H1 (cell line): ENCODE measurements around the gene TMEM255A. TPM values are rescaled to one million over a fixed set of nuclear protein-coding genes. Genes with fewer than 3 reads are reported as not detected.

Experiments used
- CTCF ChIA-PET: fragments of 300-600 bp; sonication (Branson Sonifier 250); formaldehyde crosslinking; loops from one replicate; lab custom pipeline; 2021; ENCODE audit not compliant: partially characterized antibody; lab: Charles Lee
- POLR2A ChIA-PET: fragments of 300-600 bp; sonication (Branson Sonifier 250); formaldehyde crosslinking; loops from one replicate; lab custom pipeline; 2021; ENCODE audit warnings: inconsistent platforms; ENCODE audit not compliant: partially characterized antibody; lab: Charles Lee
- DNase-seq, 2 experiments: peaks; one replicate each; pipeline versions ENCODE4 v3.0.0 to v3.0.0-alpha.2; 2010 to 2022; ENCODE audit warnings: low spot score in 2 of 2, low read depth in 1 of 2, mixed read lengths in 1 of 2
- FAIRE-seq: peaks from 2 replicates; lab custom pipeline; 2011; peaks lifted over from hg19 to GRCh38; lab: Jason Lieb, UNC
- H2AFZ ChIP-seq: 2 replicates; pipeline ENCODE4 v1.8.1; 2012; ENCODE audit warnings: low read length, inconsistent platforms
- H2AK5ac ChIP-seq: 2 replicates; pipeline ENCODE4 v1.6.1; 2013; ENCODE audit warnings: low read depth, low read length
- H2BK120ac ChIP-seq: replicated peaks from 2 replicates; pipeline ENCODE3; 2013; ENCODE audit warnings: low read depth, low read length, inconsistent platforms
- H2BK12ac ChIP-seq: 2 replicates; pipeline ENCODE4 v1.6.1; 2013; ENCODE audit warnings: low read depth, low read length
- H2BK15ac ChIP-seq: 2 replicates; pipeline ENCODE4 v1.6.1; 2013; ENCODE audit warnings: low read length
- H2BK20ac ChIP-seq: 2 replicates; pipeline ENCODE4 v1.6.1; 2013; ENCODE audit warnings: low read length
- H2BK5ac ChIP-seq: 2 replicates; pipeline ENCODE4 v1.6.1; 2013; ENCODE audit warnings: low read depth, low read length
- H3K14ac ChIP-seq: 2 replicates; pipeline ENCODE4 v1.6.1; 2013; ENCODE audit warnings: inconsistent platforms; ENCODE audit not compliant: insufficient read length
- H3K18ac ChIP-seq: 2 replicates; pipeline ENCODE4 v1.6.1; 2013; ENCODE audit warnings: low read length; ENCODE audit errors: extremely low read depth
- H3K23ac ChIP-seq: 2 replicates; pipeline ENCODE4 v1.6.1; 2013; ENCODE audit warnings: inconsistent platforms; ENCODE audit not compliant: insufficient read length
- H3K23me2 ChIP-seq: 2 replicates; pipeline ENCODE4 v1.6.1; 2013; ENCODE audit warnings: low read depth, low read length
- H3K27ac ChIP-seq: 2 replicates; pipeline ENCODE4 v1.6.1; 2011; ENCODE audit warnings: low read depth, low read length, inconsistent platforms
- H3K27me3 ChIP-seq, 4 experiments: replicated peaks in 1 of 4; 1 replicate in 1 of 4; 2 replicates in 3 of 4; pipeline versions ENCODE4 v1.6.1 to v1.8.1; 2011 to 2013; ENCODE audit warnings: low read length in 3 of 4, mild to moderate bottlenecking in 3 of 4, inconsistent platforms in 2 of 4, mixed read lengths in 2 of 4, moderate library complexity in 1 of 4; ENCODE audit not compliant: control insufficient read depth in 3 of 4, insufficient read depth in 3 of 4; ENCODE audit errors: extremely low read depth in 1 of 4
- H3K36me3 ChIP-seq, 4 experiments: 2 replicates each; pipeline versions ENCODE4 v1.6.1 to v1.8.1; 2011 to 2013; ENCODE audit warnings: mild to moderate bottlenecking in 4 of 4, low read length in 3 of 4, moderate library complexity in 2 of 4, control low read depth in 1 of 4, inconsistent platforms in 1 of 4; ENCODE audit not compliant: insufficient read depth in 4 of 4, control insufficient read depth in 2 of 4
- H3K4ac ChIP-seq: replicated peaks from 2 replicates; pipeline ENCODE3; 2013; ENCODE audit warnings: low read length, low read depth, mixed read lengths, inconsistent platforms; ENCODE audit not compliant: insufficient read length
- H3K4me1 ChIP-seq, 4 experiments: replicated peaks in 1 of 4; 1 replicate in 1 of 4; 2 replicates in 3 of 4; pipeline versions ENCODE4 v1.6.1 to v1.8.1; 2011 to 2013; ENCODE audit warnings: low read length in 3 of 4, inconsistent platforms in 2 of 4, mixed read lengths in 1 of 4; ENCODE audit not compliant: insufficient read depth in 4 of 4, control insufficient read depth in 3 of 4
- H3K4me2 ChIP-seq, 2 experiments: 2 replicates each; pipeline versions ENCODE4 v1.6.1 to v1.8.1; 2011 to 2013; ENCODE audit warnings: low read depth in 2 of 2, low read length in 2 of 2, control low read depth in 1 of 2, inconsistent platforms in 1 of 2, mild to moderate bottlenecking in 1 of 2; ENCODE audit not compliant: insufficient read depth in 1 of 2
- H3K4me3 ChIP-seq, 4 experiments: fragments of 200-600, 300-600 bp in 1 of 4; sonication (generic), shearing (Covaris generic), sonication (Bioruptor Twin) in 1 of 4; 2 replicates each; pipeline versions ENCODE4 v1.5.1 to v1.8.1; 2011 to 2016; ENCODE audit warnings: low read length in 4 of 4, low read depth in 3 of 4, control low read depth in 2 of 4, inconsistent platforms in 2 of 4, mild to moderate bottlenecking in 2 of 4, mixed read lengths in 1 of 4, moderate library complexity in 1 of 4; ENCODE audit not compliant: insufficient read depth in 2 of 4; ENCODE audit errors: extremely low read depth in 1 of 4
- H3K56ac ChIP-seq: replicated peaks from 2 replicates; pipeline ENCODE3; 2013; ENCODE audit warnings: low read depth, mild to moderate bottlenecking, mixed read lengths, low read length, inconsistent platforms; ENCODE audit not compliant: insufficient read length
- H3K79me1 ChIP-seq: 2 replicates; pipeline ENCODE4 v1.6.1; 2013; ENCODE audit warnings: low read depth, low read length, control low read depth
- H3K79me2 ChIP-seq, 2 experiments: 2 replicates each; pipeline versions ENCODE4 v1.6.1 to v1.8.1; 2012 to 2013; ENCODE audit warnings: low read length in 2 of 2, mild to moderate bottlenecking in 2 of 2, inconsistent platforms in 1 of 2; ENCODE audit not compliant: insufficient read depth in 2 of 2, control insufficient read depth in 1 of 2
- H3K9ac ChIP-seq, 4 experiments: replicated peaks in 1 of 4; 1 replicate in 1 of 4; 2 replicates in 3 of 4; pipeline versions ENCODE4 v1.6.1 to v1.8.1; 2011 to 2013; ENCODE audit warnings: low read depth in 3 of 4, low read length in 3 of 4, control low read depth in 2 of 4, mild to moderate bottlenecking in 2 of 4, moderate library complexity in 2 of 4, inconsistent platforms in 1 of 4; ENCODE audit errors: extremely low read depth in 1 of 4
- H3K9me3 ChIP-seq, 2 experiments: 2 replicates each; pipeline versions ENCODE4 v1.6.1 to v1.8.1; 2012 to 2013; ENCODE audit warnings: mild to moderate bottlenecking in 2 of 2, moderate library complexity in 2 of 2, control low read depth in 1 of 2, inconsistent platforms in 1 of 2, low read depth in 1 of 2, low read length in 1 of 2, mixed read lengths in 1 of 2; ENCODE audit not compliant: insufficient read depth in 2 of 2
- H4K20me1 ChIP-seq, 2 experiments: replicated peaks in 1 of 2; 2 replicates each; pipeline versions ENCODE3 to v1.8.1; 2011 to 2013; ENCODE audit warnings: inconsistent platforms in 2 of 2, low read length in 2 of 2, mild to moderate bottlenecking in 1 of 2; ENCODE audit not compliant: insufficient read depth in 2 of 2, control insufficient read depth in 1 of 2
- H4K5ac ChIP-seq: 2 replicates; pipeline ENCODE4 v1.6.1; 2013; ENCODE audit warnings: low read length, low read depth, mixed read lengths, inconsistent platforms; ENCODE audit not compliant: insufficient read length
- H4K8ac ChIP-seq: 2 replicates; pipeline ENCODE4 v1.8.0; 2013; ENCODE audit warnings: mild to moderate bottlenecking, moderate library complexity, low read length, inconsistent platforms; ENCODE audit not compliant: insufficient read depth; ENCODE audit errors: extremely low read depth
- H4K91ac ChIP-seq: replicated peaks from 2 replicates; pipeline ENCODE3; 2013; ENCODE audit warnings: low read length, mixed read lengths, inconsistent platforms; ENCODE audit not compliant: insufficient read length
- CHD2 ChIP-seq: IDR thresholded peaks from 2 replicates; pipeline ENCODE4 v1.6.1; 2012; ENCODE audit warnings: low read length, improper control_type of control experiment
- HDAC6 ChIP-seq: IDR thresholded peaks from one replicate; pipeline ENCODE4 v1.7.1; 2012; ENCODE audit warnings: low read depth, mild to moderate bottlenecking, inconsistent platforms, low read length, moderate library complexity
- JUN ChIP-seq: IDR thresholded peaks from 2 replicates; pipeline ENCODE4 v1.6.1; 2011; ENCODE audit warnings: low read depth, mild to moderate bottlenecking, improper control_type of control experiment, low read length
- RNF2 ChIP-seq: fragments of 200-900, 300-1000 bp; sonication (generic); IDR thresholded peaks from 2 replicates; pipeline ENCODE4 v1.7.1; 2016; ENCODE audit warnings: borderline replicate concordance, low read depth, mild to moderate bottlenecking, antibody characterized with exemption, low read length; ENCODE audit not compliant: poor library complexity, severe bottlenecking; ENCODE audit errors: missing control alignments
- SAP30 ChIP-seq: fragments of 300-600 bp; sonication (generic); IDR thresholded peaks from 2 replicates; pipeline ENCODE4 v1.7.1; 2012; ENCODE audit warnings: low read length, moderate library complexity, mild to moderate bottlenecking, inconsistent platforms; ENCODE audit not compliant: insufficient read depth, insufficient replicate concordance
- SP4 ChIP-seq: IDR thresholded peaks from 2 replicates; pipeline ENCODE4 v1.6.1; 2012; ENCODE audit warnings: low read length, inconsistent platforms
- TEAD4 ChIP-seq: IDR thresholded peaks from 2 replicates; pipeline ENCODE4 v1.6.1; 2012; ENCODE audit warnings: low read depth, low read length, inconsistent platforms, mixed read lengths
- WGBS, 2 experiments: shearing (Covaris generic) in 1 of 2; methylation state at CpG; one replicate each; pipeline versions ENCODE4 v1.1.6 to v1.1.7; 2013 to 2015; ENCODE audit warnings: low lambda C conversion rate in 2 of 2, mixed read lengths in 2 of 2, inconsistent platforms in 1 of 2, low coverage in 1 of 2, missing lambda C conversion rate in 1 of 2; ENCODE audit not compliant: insufficient replicate concordance in 2 of 2, insufficient coverage in 1 of 2, insufficient read length in 1 of 2; ENCODE audit errors: extremely low coverage in 1 of 2, missing lambda C conversion rate in 1 of 2; 5-methylcytosine and 5-hydroxymethylcytosine counted together
- polyA plus RNA-seq, 7 experiments: library from polyadenylated mRNA; depleted of rRNA in 3 of 7; stranded (reverse) in 5 of 7; unstranded in 2 of 7; fragments of >200 nt in 5 of 7; fragments of 200-250 nt in 2 of 7; gene quantifications; 1 replicate in 5 of 7; 2 replicates in 1 of 7; 4 replicates in 1 of 7; pipeline versions ENCODE4 v1.2.1 to v1.2.3, GENCODE V29; 2011 to 2013; ENCODE audit warnings: missing spikeins in 2 of 7, mixed read lengths in 2 of 7
- total RNA-seq: library from RNA; stranded (reverse); fragmentation: NEBNext Ultra II Directional; extraction: Animal tissue kit (Norgen Biotek cat#: 25700); gene quantifications from 2 replicates; pipeline ENCODE4 v1.2.1, GENCODE V29; 2021

The TMEM255A gene
- total and polyA plus RNA-seq, 2 of the 8 experiments (the other 6 are each of a cell fraction or from before 2014, with no cell fraction given), result 0.73 to 2.3 TPM

GRCh38 chrX:120301497-120301896, 9.8 kb downstream of the TMEM255A start:
- Histone ChIP-seq H2BK120ac (no peak overlapping the region), H2BK12ac (no peak overlapping the region), H3K27me3 (peaks cover 0 to 12% (median 6%) of the 10 kb centered on the region in 4 experiments; a peak in 4 of 7 replicates), H2BK5ac (no peak overlapping the region), H2AK5ac (no peak overlapping the region), H3K18ac (no peak overlapping the region), H3K9me3 (no peaks in the 10 kb centered on the region), H3K36me3 (no peaks in the 10 kb centered on the region), H2BK15ac (no peak overlapping the region), H3K56ac (no peak overlapping the region), H3K14ac (no peak overlapping the region), H3K4me2 (no peak overlapping the region), H2AFZ (no peak overlapping the region), H3K9ac (no peak overlapping the region), H3K27ac (no peak overlapping the region), H4K5ac (no peak overlapping the region), H4K20me1 (no peaks in the 10 kb centered on the region), H3K23me2 (no peaks in the 10 kb centered on the region), H4K91ac (no peak overlapping the region), H4K8ac (no peak overlapping the region), H3K4me3 (no peak overlapping the region), H2BK20ac (no peak overlapping the region), H3K4ac (no peak overlapping the region), H3K79me2 (no peaks in the 10 kb centered on the region), H3K79me1 (no peaks in the 10 kb centered on the region), H3K23ac (no peak overlapping the region), H3K4me1 (peaks cover 0 to 4% (median 1%) of the 10 kb centered on the region in 4 experiments; a peak in 3 of 7 replicates)
- ChIA-PET POLR2A (interaction anchor here (1.2 kb wide), 1 partner anchor 51 kb away, joined by 4 read pairs; the partner anchor contains the start of gene ZBTB33), CTCF (interaction anchor here (0.8 to 2.4 kb wide), 4 partner anchors 40 to 101 kb away, joined by 3 to 8 read pairs (median 4); partner anchors contain the start of gene ZBTB33)
- DNase-seq, result no peak
- FAIRE-seq, result no peak
- 53% methylated on average over 2 of the region's 2 CpGs; no CpG with 5 or more reads in 1 of the 2 experiments for WGBS, 2 experiments
- TF ChIP-seq SAP30 (no peak), CHD2 (no peak), SP4 (no peak), JUN (no peak), HDAC6 (no peak), RNF2 (no peak), TEAD4 (no peak)
